Right lobe of liver (tissue), 6 donors: ENCODE results near the gene APOL2. TPM values are rescaled to one million over a fixed set of nuclear protein-coding genes. Genes with fewer than 3 reads are reported as not detected.
A peak's percentile ranks its signal among the peaks of the same experiment; 100 is the strongest.

Source experiments
- ATAC-seq, 4 donors: fragments of 200-7000 bp; cut with Tn5 transposase; one replicate each; pipeline ENCODE4 v1.9.1; 2020; ENCODE audit warnings: mild to moderate bottlenecking in 4 of 4, moderate library complexity in 4 of 4
- DNase-seq, 3 donors: peaks; one replicate each; pipeline ENCODE4 v3.0.0-alpha.2; 2020
- H3K27ac ChIP-seq, 3 donors: fragments of 200-600 bp; one replicate each; pipeline ENCODE4 v1.8.0; 2022
- H3K27me3 ChIP-seq, 2 donors: fragments of 200-600 bp; one replicate each; pipeline ENCODE4 v1.8.0; 2022
- H3K36me3 ChIP-seq, 4 donors: fragments of 200-600 bp; sonication (generic) in 1 of 4; one replicate each; pipeline versions ENCODE4 v1.5.1 to v1.8.0; 2017 to 2022; ENCODE audit warnings: control low read depth in 1 of 4
- H3K4me1 ChIP-seq, 4 donors: fragments of 200-600 bp; sonication (generic) in 1 of 4; one replicate each; pipeline versions ENCODE4 v1.5.1 to v1.8.0; 2017 to 2022; ENCODE audit warnings: control low read depth in 1 of 4
- H3K4me3 ChIP-seq, 3 donors: fragments of 200-600 bp; one replicate each; pipeline ENCODE4 v1.8.0; 2022
- H3K9me3 ChIP-seq, 4 donors: fragments of 200-600 bp; sonication (generic) in 1 of 4; one replicate each; pipeline versions ENCODE4 v1.5.1 to v1.8.0; 2017 to 2022; ENCODE audit warnings: control low read depth in 1 of 4
- POLR2A ChIP-seq: fragments of 450-650 bp; IDR thresholded peaks from one replicate; pipeline ENCODE4 v1.6.1; 2017; ENCODE audit warnings: antibody characterized with exemption, mild to moderate bottlenecking
- WGBS: methylation state at CpG from one replicate; pipeline ENCODE4 v1.1.6; 2018; ENCODE audit warnings: low coverage, low lambda C conversion rate; ENCODE audit not compliant: insufficient coverage; ENCODE audit errors: missing lambda C conversion rate; 5-methylcytosine and 5-hydroxymethylcytosine counted together
- intact Hi-C, 2 donors: fragments of 100-400 bp; cut with DNase I; formaldehyde crosslinking; loops; one replicate each; pipeline versions ENCODE4 v1.11.2 to v1.14.1; 2022
- total RNA-seq, 6 experiments: library from RNA; depleted of rRNA in 2 of 6; stranded (reverse); fragments of >200 nt in 2 of 6; fragmentation: NEBNext Ultra II Directional in 3 of 6; extraction: Animal tissue kit (Norgen Biotek cat#: 25700) in 3 of 6; gene quantifications; one replicate each; pipeline versions ENCODE4 v1.1.0 to v1.2.4, GENCODE V29; 2016 to 2023
- TF ChIP-seq, protein P1 (sequence below), 4 donors: fragments of 200-600 bp in 3 of 4; fragments of 450-650 bp in 1 of 4; IDR thresholded peaks; one replicate each; pipeline versions ENCODE4 v1.5.1 to v1.8.0; 2016 to 2022; ENCODE audit warnings: antibody characterized with exemption in 4 of 4, mild to moderate bottlenecking in 2 of 4
- donor health status: DM: no; HTN: yes; CAD: no.
- donor health status: DM: no; HTN: no; CAD: no.
- donor health status: DM: no; HTN: no; CAD: no.
- donor health status: DM: no; HTN: yes; CAD: no.
- donor health status: DM: no; HTN: yes; CAD: no.

Gene APOL2
- total RNA-seq, 6 experiments from 2014 or later = 40.8 to 121 (median 57.5) TPM

DNA sequence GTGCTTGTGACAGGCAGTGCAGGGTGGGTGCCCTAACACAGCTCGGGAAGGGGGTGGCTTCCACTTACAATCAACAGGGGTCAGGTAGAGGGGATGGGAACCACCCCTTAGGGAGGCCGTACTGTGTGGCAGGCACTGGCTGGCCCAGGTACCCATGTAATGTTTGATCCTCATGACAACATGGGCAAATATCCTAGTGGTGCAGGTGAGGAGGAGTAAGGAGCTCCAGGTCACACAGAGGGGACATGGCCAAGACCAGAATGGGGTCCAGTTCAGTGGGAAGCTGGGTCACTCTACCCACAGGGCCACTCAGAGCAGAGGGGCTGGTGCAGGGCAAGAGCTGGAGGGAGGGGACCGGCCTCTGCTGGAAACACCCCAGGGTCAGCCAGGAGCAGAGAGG, 40.8 kb downstream of the APOL2 start:
- H3K4me1 ChIP-seq = peaks cover 0 to 38% (median 13%) of the 10 kb centered on the region in 4 donors
- DNase-seq (no peak), ATAC-seq (peak in 1 of 4 donors; percentile 11)
- no peak overlapping the region for H3K4me3 ChIP-seq
- intact Hi-C loops = loop anchor here in 1 of 2 donors (10.0 kb wide), 1 partner anchor 86 kb away; no protein-coding TSS in a partner anchor
- H3K27ac ChIP-seq = no peak overlapping the region
- no peaks in the 10 kb centered on the region for H3K27me3 ChIP-seq
- 57% methylated on average over 1 of the region's 3 CpGs for WGBS
- H3K9me3 ChIP-seq = no peaks in the 10 kb centered on the region
- TF ChIP-seq, protein P1, sequence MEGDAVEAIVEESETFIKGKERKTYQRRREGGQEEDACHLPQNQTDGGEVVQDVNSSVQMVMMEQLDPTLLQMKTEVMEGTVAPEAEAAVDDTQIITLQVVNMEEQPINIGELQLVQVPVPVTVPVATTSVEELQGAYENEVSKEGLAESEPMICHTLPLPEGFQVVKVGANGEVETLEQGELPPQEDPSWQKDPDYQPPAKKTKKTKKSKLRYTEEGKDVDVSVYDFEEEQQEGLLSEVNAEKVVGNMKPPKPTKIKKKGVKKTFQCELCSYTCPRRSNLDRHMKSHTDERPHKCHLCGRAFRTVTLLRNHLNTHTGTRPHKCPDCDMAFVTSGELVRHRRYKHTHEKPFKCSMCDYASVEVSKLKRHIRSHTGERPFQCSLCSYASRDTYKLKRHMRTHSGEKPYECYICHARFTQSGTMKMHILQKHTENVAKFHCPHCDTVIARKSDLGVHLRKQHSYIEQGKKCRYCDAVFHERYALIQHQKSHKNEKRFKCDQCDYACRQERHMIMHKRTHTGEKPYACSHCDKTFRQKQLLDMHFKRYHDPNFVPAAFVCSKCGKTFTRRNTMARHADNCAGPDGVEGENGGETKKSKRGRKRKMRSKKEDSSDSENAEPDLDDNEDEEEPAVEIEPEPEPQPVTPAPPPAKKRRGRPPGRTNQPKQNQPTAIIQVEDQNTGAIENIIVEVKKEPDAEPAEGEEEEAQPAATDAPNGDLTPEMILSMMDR (IDR thresholded peaks at IDR 0.05) = no peak
- no peak for TF ChIP-seq POLR2A
- no peaks in the 10 kb centered on the region for H3K36me3 ChIP-seq

DNA sequence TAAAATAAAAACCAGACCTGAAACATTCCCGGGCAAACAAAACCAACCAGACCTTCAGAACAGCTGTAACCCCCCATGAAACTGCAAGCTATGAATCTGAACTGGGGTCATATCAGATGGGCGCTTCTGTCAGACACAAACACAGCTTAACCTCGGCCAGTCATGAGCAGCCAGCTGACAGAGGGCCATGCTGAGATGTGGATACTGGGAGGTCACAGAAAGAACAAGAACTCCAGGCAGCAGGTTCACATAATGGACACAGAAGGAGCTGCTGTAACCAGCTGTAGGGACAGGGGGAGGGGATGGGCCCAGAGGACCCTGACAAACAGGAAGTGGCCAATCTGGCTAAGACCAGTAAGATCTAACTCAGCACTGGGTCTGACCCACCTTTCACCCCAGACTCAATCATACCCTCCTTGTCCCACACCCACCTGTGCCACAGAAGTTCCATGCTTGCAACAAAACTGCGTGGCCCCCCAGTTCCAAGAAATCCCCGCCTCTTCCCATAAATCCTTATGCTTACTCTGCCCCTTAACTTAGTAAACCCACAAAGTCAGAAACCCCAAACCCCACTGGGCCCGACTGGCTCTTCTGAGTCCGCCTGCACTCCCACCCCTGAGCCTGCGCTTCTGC, 41.7 kb downstream of the APOL2 start:
- no peaks in the 10 kb centered on the region for H3K36me3 ChIP-seq
- no peak overlapping the region for H3K4me3 ChIP-seq
- DNase-seq (no peak), ATAC-seq (peak; percentile 15 to 56 (median 34))
- 47% methylated on average over 8 of the region's 8 CpGs for WGBS
- intact Hi-C loops = loop anchor here in 1 of 2 donors (10.0 kb wide), 1 partner anchor 87 kb away; no protein-coding TSS in a partner anchor
- peak overlapping the region in 1 of 3 donors; percentile 14 for H3K27ac ChIP-seq
- TF ChIP-seq POLR2A = no peak
- TF ChIP-seq, protein P1 (IDR thresholded peaks at IDR 0.05) = no peak
- peaks cover 0 to 41% (median 14%) of the 10 kb centered on the region in 4 donors for H3K4me1 ChIP-seq
- no peaks in the 10 kb centered on the region for H3K9me3 ChIP-seq
- H3K27me3 ChIP-seq = no peaks in the 10 kb centered on the region

DNA sequence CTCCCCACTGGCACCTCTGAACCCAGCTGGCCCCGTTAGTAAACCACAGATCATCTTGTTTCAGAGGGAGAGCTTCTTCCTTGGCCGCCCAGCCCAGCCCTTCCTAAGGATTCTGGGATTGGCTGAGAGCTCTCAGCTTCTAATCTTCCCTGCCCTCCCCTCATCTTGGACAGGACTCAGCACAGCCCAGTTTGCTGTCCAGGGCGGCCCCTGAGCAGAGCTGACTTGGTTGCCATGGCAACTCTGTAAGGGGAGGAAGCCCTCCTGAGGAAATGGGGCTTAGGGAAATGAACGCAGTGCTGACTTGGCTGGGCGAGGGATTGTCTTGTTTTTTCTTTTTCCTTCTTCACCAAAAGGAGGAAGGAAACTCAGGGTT, 42.3 kb downstream of the APOL2 start:
- Histone ChIP-seq H3K9me3 (no peaks in the 10 kb centered on the region), H3K4me3 (no peak overlapping the region), H3K36me3 (no peaks in the 10 kb centered on the region), H3K4me1 (peaks cover 0 to 41% (median 14%) of the 10 kb centered on the region in 4 donors), H3K27me3 (no peaks in the 10 kb centered on the region), H3K27ac (no peak overlapping the region)
- TF ChIP-seq, protein P1 (IDR thresholded peaks at IDR 0.05) = no peak
- TF ChIP-seq POLR2A = no peak
- WGBS = 37% methylated on average over 3 of the region's 5 CpGs
- ATAC-seq = peak; percentile 23 to 48 (median 40)
- intact Hi-C loops = loop anchor here in 1 of 2 donors (10.0 kb wide), 1 partner anchor 88 kb away; no protein-coding TSS in a partner anchor
- DNase-seq = no peak

DNA sequence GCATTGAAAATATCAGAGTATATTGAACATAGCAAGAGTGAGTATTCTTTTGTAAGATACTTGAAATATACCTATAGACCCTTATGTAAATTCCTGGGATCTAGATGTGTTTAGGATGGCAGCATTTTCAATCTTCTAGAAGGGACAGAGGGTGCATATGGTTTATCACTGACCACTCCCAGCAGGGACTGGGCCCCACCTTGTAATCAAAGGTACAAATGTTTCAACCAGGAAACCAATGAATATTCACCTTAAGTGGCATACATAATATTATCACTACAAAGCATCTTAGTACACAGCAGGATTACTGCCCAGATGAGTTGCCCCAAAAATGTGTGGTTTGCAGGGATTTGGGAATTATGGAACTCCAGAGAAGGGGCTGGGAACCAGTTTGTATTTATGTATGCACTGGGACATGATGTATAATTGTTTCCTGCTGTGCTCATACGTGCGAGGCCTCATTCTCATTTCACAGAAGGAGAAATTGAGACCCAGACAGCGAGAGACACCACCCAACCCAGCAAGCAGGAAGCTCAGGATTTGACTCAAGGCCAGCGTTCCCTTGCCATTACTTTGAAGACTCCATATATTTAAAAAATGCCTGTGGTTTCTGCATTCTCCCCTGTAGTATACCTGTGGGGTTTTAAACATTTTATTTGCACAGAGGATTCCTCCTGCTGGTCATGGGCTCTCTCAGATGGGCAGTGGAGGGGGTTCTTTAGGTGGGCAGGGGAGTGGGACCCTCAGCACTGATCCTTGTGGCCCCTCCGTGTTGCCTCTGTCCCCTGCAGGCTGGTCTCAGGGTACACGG, 42.9 kb downstream of the APOL2 start:
- H3K36me3 ChIP-seq = no peaks in the 10 kb centered on the region
- TF ChIP-seq, protein P1 (IDR thresholded peaks at IDR 0.05) = no peak
- TF ChIP-seq POLR2A = no peak
- H3K27ac ChIP-seq = no peak overlapping the region
- peaks cover 0 to 36% (median 12%) of the 10 kb centered on the region in 4 donors for H3K4me1 ChIP-seq
- DNase-seq (no peak), ATAC-seq (no peak)
- 54% methylated on average over 6 of the region's 6 CpGs for WGBS
- no peaks in the 10 kb centered on the region for H3K9me3 ChIP-seq
- intact Hi-C loops = loop anchor here in 1 of 2 donors (10.0 kb wide), 1 partner anchor 88 kb away; no protein-coding TSS in a partner anchor
- no peak overlapping the region for H3K4me3 ChIP-seq
- H3K27me3 ChIP-seq = no peaks in the 10 kb centered on the region
